ENCODE data around the gene REC8. TPM values are rescaled to one million over a fixed set of nuclear protein-coding genes. Genes with fewer than 3 reads are reported as not detected.
"Not testable (repeated sequence)": the region's sequence is repeated elsewhere in the genome, so short reads cannot be mapped to it uniquely, and the experiment has no call there.

Gene REC8
- total RNA-seq, 2 experiments from 2014 or later = 19.3 to 22.3 TPM

DNA sequence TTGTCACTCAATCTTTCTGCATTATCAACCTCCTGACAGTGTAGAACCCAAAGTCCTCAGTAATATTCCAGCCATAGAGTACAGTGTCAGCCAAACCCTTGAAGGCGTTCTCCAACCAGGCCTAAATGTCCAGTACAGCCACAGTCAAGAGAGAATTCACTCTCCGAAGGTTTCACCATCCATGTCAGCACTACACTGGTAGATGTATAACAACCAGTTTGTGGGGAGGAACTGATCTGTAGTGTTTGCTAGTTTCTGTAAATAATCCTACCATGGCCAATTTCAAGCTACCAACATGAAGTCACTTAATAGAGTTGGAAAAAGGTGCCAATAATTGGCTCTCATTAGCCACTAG is 44.4 kb downstream of the REC8 start:
- Mint-ChIP-seq H3K9me3 (no peaks in the 10 kb centered on the region), H3K36me3 (ENCODE audit: low read depth) (peaks cover 13% of the 10 kb centered on the region), H3K27me3 (ENCODE audit: low read depth) (no peaks in the 10 kb centered on the region), H3K4me1 (ENCODE audit: low read depth) (peaks cover 41% of the 10 kb centered on the region), H3K27ac (peak overlapping the region; percentile 96), H3K4me3 (peak overlapping the region; percentile 86)
- DNase-seq = no peak
- CTCF ChIA-PET = interaction anchor here (0.6 to 6.8 kb wide), 20 partner anchors 9 to 389 kb away, joined by 3 to 64 read pairs (median 4); partner anchors contain the start of genes CIDEB, DHRS1, LTB4R and LTB4R2
- intact Hi-C loops (cut with micrococcal nuclease) = loop anchor here (1.0 to 10.0 kb wide), 7 partner anchors 26 to 458 kb away; partner anchors contain the start of genes IRF9, RABGGTA and TINF2

DNA sequence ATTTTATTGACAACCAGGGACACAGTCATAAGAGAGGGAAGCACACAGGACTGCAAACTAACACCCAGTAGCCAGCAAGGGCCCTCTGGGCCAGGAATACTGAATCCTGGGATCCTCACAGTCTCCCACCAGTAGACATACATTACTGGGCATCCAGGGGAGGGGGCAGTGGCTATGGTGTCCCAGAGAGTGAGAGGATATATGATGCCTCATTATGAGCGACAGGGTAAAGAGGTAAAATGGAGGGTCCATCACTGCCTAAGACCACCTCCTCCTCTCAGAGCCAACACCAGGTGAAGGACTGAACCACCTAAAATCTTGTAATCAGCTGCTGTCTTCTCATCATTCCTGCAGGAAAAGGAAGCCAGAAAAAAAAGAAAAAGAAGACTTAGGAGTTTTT is 45.0 kb downstream of the REC8 start:
- intact Hi-C loops (cut with micrococcal nuclease) = loop anchor here (1.0 to 10.0 kb wide), 7 partner anchors 25 to 458 kb away; partner anchors contain the start of genes IRF9, RABGGTA and TINF2
- DNase-seq; H3K27ac Mint-ChIP-seq; H3K9me3 Mint-ChIP-seq; H3K4me3 Mint-ChIP-seq; H3K27me3 Mint-ChIP-seq (ENCODE audit: low read depth); H3K36me3 Mint-ChIP-seq (ENCODE audit: low read depth): not testable (repeated sequence)
- peaks cover 35% of the 10 kb centered on the region for H3K4me1 Mint-ChIP-seq (ENCODE audit: low read depth)
- CTCF ChIA-PET = interaction anchor here (0.9 to 6.8 kb wide), 4 partner anchors 76 to 220 kb away, joined by 3 to 64 read pairs (median 22); partner anchors contain the start of genes CIDEB and LTB4R2

- no peak overlapping the region for H3K4me3 Mint-ChIP-seq
- H3K4me1 Mint-ChIP-seq (ENCODE audit: low read depth) = peaks cover 18% of the 10 kb centered on the region
- H3K36me3 Mint-ChIP-seq (ENCODE audit: low read depth) = no peaks in the 10 kb centered on the region
- H3K27me3 Mint-ChIP-seq (ENCODE audit: low read depth) = no peaks in the 10 kb centered on the region
- CTCF ChIA-PET = interaction anchor here (0.6 to 2.2 kb wide), 3 partner anchors 24 to 94 kb away, joined by 3 to 10 read pairs (median 5); partner anchors contain the start of gene TINF2
- no peak for DNase-seq
- H3K27ac Mint-ChIP-seq = no peak overlapping the region
- no peaks in the 10 kb centered on the region for H3K9me3 Mint-ChIP-seq
- intact Hi-C loops (cut with micrococcal nuclease) = loop anchor here (10.0 kb wide), 1 partner anchor 456 kb away; no protein-coding TSS in a partner anchor
These were observed 47.2 kb downstream of the REC8 start for GRCh38 chr14:24219080-24219479.

GRCh38 chr14:24219521-24219920 is 47.6 kb downstream of the REC8 start:
- CTCF ChIA-PET = interaction anchor here (0.6 to 2.2 kb wide), 6 partner anchors 12 to 128 kb away, joined by 3 to 10 read pairs (median 4); partner anchors contain the start of gene TINF2
- no peak overlapping the region for H3K27ac Mint-ChIP-seq
- intact Hi-C loops (cut with micrococcal nuclease) = loop anchor here (10.0 kb wide), 1 partner anchor 455 kb away; no protein-coding TSS in a partner anchor
- H3K4me3 Mint-ChIP-seq = no peak overlapping the region
- H3K36me3 Mint-ChIP-seq (ENCODE audit: low read depth) = peaks cover 2% of the 10 kb centered on the region
- H3K9me3 Mint-ChIP-seq = no peaks in the 10 kb centered on the region
- no peaks in the 10 kb centered on the region for H3K27me3 Mint-ChIP-seq (ENCODE audit: low read depth)
- DNase-seq = no peak
- H3K4me1 Mint-ChIP-seq (ENCODE audit: low read depth) = peaks cover 17% of the 10 kb centered on the region

DNA sequence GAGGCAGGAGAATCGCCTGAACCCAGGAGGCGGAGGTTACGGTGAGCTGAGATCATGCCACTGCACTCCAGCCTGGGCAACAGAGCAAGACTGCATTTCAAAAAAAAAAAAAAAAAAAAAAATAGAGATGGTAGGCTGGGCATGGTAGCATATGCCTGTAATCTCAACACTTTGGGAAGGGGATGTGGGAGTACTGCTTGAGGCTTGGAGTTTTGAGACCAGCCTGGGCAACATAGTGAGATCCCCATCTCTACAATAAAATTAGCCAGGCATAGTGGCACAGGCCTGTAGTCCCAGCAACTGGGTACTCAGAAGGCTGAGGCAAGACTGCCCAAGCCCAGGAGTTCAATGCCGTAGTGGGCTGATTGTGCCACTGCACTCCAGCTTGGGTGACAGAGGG is 51.1 kb downstream of the REC8 start:
- intact Hi-C loops (cut with micrococcal nuclease) = not testable (repeated sequence)

DNA sequence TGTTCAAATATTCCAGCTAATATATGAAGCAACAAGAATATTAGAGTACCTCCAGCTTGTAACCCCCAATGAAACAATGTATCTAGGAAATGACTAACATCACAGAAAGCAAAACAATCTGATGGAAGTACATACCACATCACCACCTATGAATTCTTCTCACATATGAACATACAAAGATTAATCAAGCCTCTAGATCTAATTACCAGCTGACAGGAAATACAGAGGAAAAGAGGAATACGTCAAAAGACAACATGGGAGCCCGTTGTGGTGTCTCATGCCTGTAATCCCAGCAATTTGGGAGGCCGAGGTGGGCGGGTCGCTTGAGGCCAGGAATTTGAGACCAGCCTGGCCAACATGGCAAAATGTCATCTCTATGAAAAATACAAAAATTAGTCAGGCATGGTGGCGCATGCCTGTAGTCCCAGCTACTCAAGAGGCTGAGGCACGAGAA is 52.8 kb downstream of the REC8 start:
- no peak for DNase-seq
- no peaks in the 10 kb centered on the region for H3K27me3 Mint-ChIP-seq (ENCODE audit: low read depth)
- CTCF ChIA-PET = interaction anchor here (0.8 to 1.2 kb wide), 4 partner anchors 10 to 167 kb away, joined by 3 to 4 read pairs (median 3); no protein-coding TSS in a partner anchor
- H3K36me3 Mint-ChIP-seq (ENCODE audit: low read depth) = peaks cover 9% of the 10 kb centered on the region
- H3K4me3 Mint-ChIP-seq = no peak overlapping the region
- intact Hi-C loops (cut with micrococcal nuclease) = no loop called here
- H3K9me3 Mint-ChIP-seq = no peaks in the 10 kb centered on the region
- peaks cover 33% of the 10 kb centered on the region for H3K4me1 Mint-ChIP-seq (ENCODE audit: low read depth)
- peak overlapping the region; percentile 36 for H3K27ac Mint-ChIP-seq

More for the DNA sequence above, 51.1 kb downstream of the REC8 start:
- H3K4me3 Mint-ChIP-seq; H3K27ac Mint-ChIP-seq; H3K27me3 Mint-ChIP-seq (ENCODE audit: low read depth); H3K9me3 Mint-ChIP-seq; H3K36me3 Mint-ChIP-seq (ENCODE audit: low read depth); DNase-seq; CTCF ChIA-PET: not testable (repeated sequence)
- peaks cover 25% of the 10 kb centered on the region for H3K4me1 Mint-ChIP-seq (ENCODE audit: low read depth)

GRCh38 chr14:24226473-24226872 is 54.6 kb downstream of the REC8 start:
- no peak overlapping the region for H3K4me3 Mint-ChIP-seq
- CTCF ChIA-PET = interaction anchor here (0.6 to 1.4 kb wide), 3 partner anchors 11 to 20 kb away, joined by 4 to 6 read pairs (median 5); partner anchors contain the start of gene MDP1
- intact Hi-C loops (cut with micrococcal nuclease) = no loop called here
- no peaks in the 10 kb centered on the region for H3K9me3 Mint-ChIP-seq
- peaks cover 42% of the 10 kb centered on the region for H3K4me1 Mint-ChIP-seq (ENCODE audit: low read depth)
- H3K36me3 Mint-ChIP-seq (ENCODE audit: low read depth) = peaks cover 9% of the 10 kb centered on the region
- H3K27me3 Mint-ChIP-seq (ENCODE audit: low read depth) = no peaks in the 10 kb centered on the region
- no peak for DNase-seq
- H3K27ac Mint-ChIP-seq = no peak overlapping the region

- H3K9me3 Mint-ChIP-seq = no peaks in the 10 kb centered on the region
- no peak for DNase-seq
- CTCF ChIA-PET = interaction anchor here (1.0 to 1.5 kb wide), 2 partner anchors 42 to 68 kb away, joined by 3 read pairs; no protein-coding TSS in a partner anchor
- H3K36me3 Mint-ChIP-seq (ENCODE audit: low read depth) = peaks cover 9% of the 10 kb centered on the region
- intact Hi-C loops (cut with micrococcal nuclease) = no loop called here
- H3K4me1 Mint-ChIP-seq (ENCODE audit: low read depth) = peaks cover 51% of the 10 kb centered on the region
- H3K4me3 Mint-ChIP-seq = no peak overlapping the region
- H3K27me3 Mint-ChIP-seq (ENCODE audit: low read depth) = no peaks in the 10 kb centered on the region
- no peak overlapping the region for H3K27ac Mint-ChIP-seq
These were observed 57.0 kb downstream of the REC8 start for GRCh38 chr14:24228902-24229301.

Small RNA genes within 50 kb of the gene (microRNA-seq; reads per million reads assigned to microRNA genes)
- gene MIR7703 (ENCODE audit: borderline microRNAs expressed, borderline replicate concordance) = not detected

Other genes starting within 250 kb of the REC8 start
- 10 to 100 TPM; 22.8 to 24.0 TPM for gene DHRS4, start 218.3 kb upstream of the REC8 start, total RNA-seq
- 10 to 100 TPM; 26.2 to 26.3 TPM for gene DHRS4L2, start 183.2 kb upstream of the REC8 start, total RNA-seq
- under 1 TPM; 0.48 to 0.99 TPM for gene CARMIL3, start 120.1 kb upstream of the REC8 start, total RNA-seq
- not detected for gene CPNE6, start 100.5 kb upstream of the REC8 start, total RNA-seq
- gene PCK2, start 77.8 kb upstream of the REC8 start, total RNA-seq = 100 to 1,000 TPM; 117 TPM
- 10 to 100 TPM; 79.4 to 84.0 TPM for gene DCAF11, start 57.3 kb upstream of the REC8 start, total RNA-seq
- 1 to 10 TPM; 1.7 to 1.9 TPM for gene NRL, start 57.1 kb upstream of the REC8 start, total RNA-seq
- gene FITM1, start 41.4 kb upstream of the REC8 start, total RNA-seq = under 1 TPM; 0.19 to 0.30 TPM
- gene PSME1, start 35.9 kb upstream of the REC8 start, total RNA-seq = 100 to 1,000 TPM; 406 to 416 TPM
- gene EMC9, start 30.5 kb upstream of the REC8 start, total RNA-seq = 10 to 100 TPM; 38.4 to 38.9 TPM
- 100 to 1,000 TPM; 392 to 404 TPM for gene PSME2, start 25.5 kb upstream of the REC8 start, total RNA-seq
- 10 to 100 TPM; 51.1 to 53.8 TPM for gene RNF31, start 24.6 kb upstream of the REC8 start, total RNA-seq
- 100 to 1,000 TPM; 202 to 212 TPM for gene IRF9, start 10.8 kb upstream of the REC8 start, total RNA-seq
- gene IPO4, start 16.7 kb downstream of the REC8 start, total RNA-seq = 10 to 100 TPM; 64.2 to 74.5 TPM
- 10 to 100 TPM; 14.7 to 15.1 TPM for gene TM9SF1, start 23.4 kb downstream of the REC8 start, total RNA-seq
- gene TSSK4, start 33.6 kb downstream of the REC8 start, total RNA-seq = not detected
- gene CHMP4A, start 41.4 kb downstream of the REC8 start, total RNA-seq = 10 to 100 TPM; 65.2 to 66.5 TPM
- 10 to 100 TPM; 10.2 to 13.6 TPM for gene MDP1, start 44.0 kb downstream of the REC8 start, total RNA-seq
- gene NEDD8, start 60.3 kb downstream of the REC8 start, total RNA-seq = 100 to 1,000 TPM; 172 to 196 TPM
- gene GMPR2, start 60.8 kb downstream of the REC8 start, total RNA-seq = 10 to 100 TPM; 60.5 to 63.7 TPM
- gene TINF2, start 70.5 kb downstream of the REC8 start, total RNA-seq = 100 to 1,000 TPM; 117 to 128 TPM
- gene TGM1, start 91.1 kb downstream of the REC8 start, total RNA-seq = 10 to 100 TPM; 13.5 to 13.8 TPM
- 10 to 100 TPM; 74.9 to 76.2 TPM for gene RABGGTA, start 99.5 kb downstream of the REC8 start, total RNA-seq
- 10 to 100 TPM; 11.8 to 13.8 TPM for gene DHRS1, start 127.7 kb downstream of the REC8 start, total RNA-seq
- 10 to 100 TPM; 24.8 to 26.4 TPM for gene NOP9, start 127.8 kb downstream of the REC8 start, total RNA-seq
- 10 to 100 TPM; 10.9 to 15.1 TPM for gene CIDEB, start 135.9 kb downstream of the REC8 start, total RNA-seq
- gene LTB4R2, start 138.1 kb downstream of the REC8 start, total RNA-seq = 10 to 100 TPM; 12.2 to 12.8 TPM
- 10 to 100 TPM; 10.6 to 11.4 TPM for gene LTB4R, start 139.4 kb downstream of the REC8 start, total RNA-seq
- gene ADCY4, start 163.0 kb downstream of the REC8 start, total RNA-seq = 1 to 10 TPM; 1.6 to 2.4 TPM
- gene RIPK3, start 167.9 kb downstream of the REC8 start, total RNA-seq = 1 to 10 TPM; 5.9 to 7.6 TPM
- under 1 TPM in 1 of 2 experiments, not detected in 1; 0.15 TPM for gene NFATC4, start 196.1 kb downstream of the REC8 start, total RNA-seq
- under 1 TPM in 1 of 2 experiments, not detected in 1; 0.02 TPM for gene NYNRIN, start 226.9 kb downstream of the REC8 start, total RNA-seq